Endothelial cell of umbilical vein (primary cell): ENCODE data around the gene ADAMTS17. TPM values are rescaled to one million over a fixed set of nuclear protein-coding genes. Genes with fewer than 3 reads are reported as not detected.

Experiments
- BruUV-seq: library from RNA; stranded (reverse); fragments of 400-500 nt; replicated peaks from 2 replicates; lab custom pipeline; 2021; lab: Mats Ljungman, UMichigan
- CTCF ChIA-PET: fragments of 300-600, 350-600 bp; sonication (Branson Sonifier 250); formaldehyde crosslinking; loops from one replicate; lab custom pipeline; 2021; ENCODE audit warnings: antibody characterized with exemption, inconsistent platforms; lab: Charles Lee
- POLR2A ChIA-PET: fragments of 300-600, 350-600 bp; sonication (Branson Sonifier 250); formaldehyde crosslinking; loops from one replicate; lab custom pipeline; 2021; ENCODE audit warnings: antibody characterized with exemption, inconsistent platforms; lab: Charles Lee
- DNase-seq: peaks from one replicate; pipeline ENCODE4 v3.0.0-alpha.2; 2011; ENCODE audit warnings: low read depth, low spot score
- FAIRE-seq: peaks from 2 replicates; lab custom pipeline; 2011; peaks lifted over from hg19 to GRCh38; lab: Jason Lieb, UNC
- H2AFZ ChIP-seq: 2 replicates; pipeline ENCODE4 v1.6.0; 2012; ENCODE audit warnings: low read depth, low read length, control low read depth, inconsistent platforms
- H3K27ac ChIP-seq: 2 replicates; pipeline ENCODE4 v1.5.1; 2011; ENCODE audit warnings: low read depth, mild to moderate bottlenecking, control low read depth, low read length, moderate library complexity; ENCODE audit not compliant: insufficient read depth
- H3K27me3 ChIP-seq, 2 experiments: 2 replicates each; pipeline versions ENCODE4 v1.6.0 to v1.6.1; 2011; ENCODE audit warnings: low read length in 2 of 2, mixed read lengths in 1 of 2; ENCODE audit not compliant: control insufficient read depth in 2 of 2, insufficient read depth in 2 of 2
- H3K36me3 ChIP-seq, 2 experiments: 2 replicates in 1 of 2; 3 replicates in 1 of 2; pipeline ENCODE4 v1.5.1; 2011; ENCODE audit warnings: low read length in 2 of 2, mild to moderate bottlenecking in 1 of 2, moderate library complexity in 1 of 2; ENCODE audit not compliant: control insufficient read depth in 2 of 2, insufficient read depth in 2 of 2; ENCODE audit errors: extremely low read depth in 1 of 2
- H3K4me1 ChIP-seq: 3 replicates; pipeline ENCODE4 v1.5.1; 2011; ENCODE audit warnings: mild to moderate bottlenecking, low read length; ENCODE audit not compliant: control insufficient read depth, insufficient read depth; ENCODE audit errors: extremely low read depth
- H3K4me2 ChIP-seq: 2 replicates; pipeline ENCODE4 v1.6.1; 2011; ENCODE audit warnings: low read length, control low read depth, mixed read lengths; ENCODE audit not compliant: insufficient read depth
- H3K4me3 ChIP-seq, 3 experiments: fragments of 200-600 bp in 1 of 3; sonication (generic), shearing (Covaris generic) in 1 of 3; replicated peaks in 1 of 3; 2 replicates each; pipeline ENCODE4 v1.5.1; 2011 to 2016; ENCODE audit warnings: control low read depth in 3 of 3, low read length in 3 of 3, mild to moderate bottlenecking in 2 of 3, inconsistent platforms in 1 of 3, low read depth in 1 of 3, moderate library complexity in 1 of 3; ENCODE audit not compliant: insufficient read depth in 1 of 3
- H3K79me2 ChIP-seq: 2 replicates; pipeline ENCODE4 v1.6.0; 2012; ENCODE audit warnings: low read length, inconsistent platforms; ENCODE audit not compliant: control insufficient read depth, insufficient read depth
- H3K9ac ChIP-seq: replicated peaks from 2 replicates; pipeline ENCODE3; 2011; ENCODE audit warnings: low read length, control low read depth; ENCODE audit not compliant: insufficient read depth; ENCODE audit errors: extremely low read depth
- H3K9me1 ChIP-seq: replicated peaks from 3 replicates; pipeline ENCODE4 v1.6.0; 2011; ENCODE audit warnings: mild to moderate bottlenecking, low read length; ENCODE audit not compliant: control insufficient read depth, insufficient read depth; ENCODE audit errors: extremely low read depth
- H3K9me3 ChIP-seq: replicated peaks from 2 replicates; pipeline ENCODE4 v1.5.1; 2012; ENCODE audit warnings: low read length, inconsistent platforms; ENCODE audit not compliant: control insufficient read depth, insufficient read depth
- H4K20me1 ChIP-seq: replicated peaks from 2 replicates; pipeline ENCODE3; 2011; ENCODE audit warnings: mild to moderate bottlenecking, low read length; ENCODE audit not compliant: control insufficient read depth, insufficient read depth; ENCODE audit errors: extremely low read depth
- EZH2 ChIP-seq: IDR thresholded peaks from 2 replicates; pipeline ENCODE4 v1.6.1; 2012; ENCODE audit warnings: borderline replicate concordance, low read depth, mild to moderate bottlenecking, moderate library complexity, low read length, inconsistent platforms; ENCODE audit not compliant: severe bottlenecking
- FOS ChIP-seq: IDR thresholded peaks from 2 replicates; pipeline ENCODE4 v1.6.1; 2011; ENCODE audit warnings: mild to moderate bottlenecking, low read length, moderate library complexity, borderline replicate concordance; ENCODE audit not compliant: insufficient read depth
- GATA2 ChIP-seq: IDR thresholded peaks from 2 replicates; pipeline ENCODE4 v1.7.0; 2011; ENCODE audit warnings: low read depth, mild to moderate bottlenecking, moderate library complexity, mixed read lengths, low read length; ENCODE audit not compliant: insufficient read length, insufficient read depth
- JUN ChIP-seq: IDR thresholded peaks from 2 replicates; pipeline ENCODE4 v1.6.1; 2011; ENCODE audit warnings: borderline replicate concordance, low read depth; ENCODE audit not compliant: insufficient read length, insufficient read depth
- MYC ChIP-seq: IDR thresholded peaks from one replicate; pipeline ENCODE4 v1.6.1; 2011; ENCODE audit warnings: mild to moderate bottlenecking, low read depth, low read length
- POLR2A ChIP-seq: IDR thresholded peaks from 2 replicates; pipeline ENCODE4 v1.6.1; 2012; ENCODE audit warnings: low read depth, mild to moderate bottlenecking, control low read depth, low read length
- POLR2AphosphoS5 ChIP-seq: IDR thresholded peaks from 2 replicates; pipeline ENCODE4 v1.6.1; 2012; ENCODE audit warnings: low read depth, mild to moderate bottlenecking, control low read depth, low read length, moderate library complexity; ENCODE audit not compliant: insufficient read depth
- dilution Hi-C: fragments of 300-500 bp; cut with MboI; formaldehyde crosslinking; loops from one replicate; pipeline ENCODE4 v1.15.0; 2019; ENCODE audit warnings: low sequenced_read_pairs; ENCODE audit not compliant: extremely low pct_ligation_motif_present
- intact Hi-C: fragments of 100-400 bp; cut with micrococcal nuclease; formaldehyde crosslinking; loops from one replicate; pipeline ENCODE4 v1.10.0; 2022
- polyA plus RNA-seq, 4 experiments: library from polyadenylated mRNA; depleted of rRNA in 3 of 4; stranded (reverse) in 3 of 4; unstranded in 1 of 4; fragments of >200 nt; gene quantifications; 2 replicates each; pipeline versions ENCODE4 v1.2.1 to v1.2.3, GENCODE V29; 2011 to 2012; ENCODE audit warnings: missing spikeins in 1 of 4
- total RNA-seq: library from RNA; stranded (reverse); gene quantifications from 2 replicates; pipeline ENCODE4 v1.2.3, GENCODE V29; 2021
- TF ChIP-seq, protein P1 (sequence below), 2 donors: IDR thresholded peaks; 1 replicate in 1 of 2; 2 replicates in 1 of 2; pipeline ENCODE4 v1.5.1; 2011; ENCODE audit warnings: low read length in 2 of 2, mild to moderate bottlenecking in 2 of 2, moderate library complexity in 2 of 2, control low read depth in 1 of 2, inconsistent platforms in 1 of 2, low read depth in 1 of 2; ENCODE audit not compliant: insufficient read depth in 1 of 2; ENCODE audit errors: extremely low read depth in 1 of 2
- TF ChIP-seq, protein P2 (sequence below): IDR thresholded peaks from 2 replicates; pipeline ENCODE4 v1.6.1; 2011; ENCODE audit not compliant: insufficient read depth, insufficient read length

The ADAMTS17 gene
- total and polyA plus RNA-seq, 2 donors (not counting 3 experiments of a cell fraction or from before 2014, with no cell fraction given) = 0.12 TPM; not detected in 1

DNA sequence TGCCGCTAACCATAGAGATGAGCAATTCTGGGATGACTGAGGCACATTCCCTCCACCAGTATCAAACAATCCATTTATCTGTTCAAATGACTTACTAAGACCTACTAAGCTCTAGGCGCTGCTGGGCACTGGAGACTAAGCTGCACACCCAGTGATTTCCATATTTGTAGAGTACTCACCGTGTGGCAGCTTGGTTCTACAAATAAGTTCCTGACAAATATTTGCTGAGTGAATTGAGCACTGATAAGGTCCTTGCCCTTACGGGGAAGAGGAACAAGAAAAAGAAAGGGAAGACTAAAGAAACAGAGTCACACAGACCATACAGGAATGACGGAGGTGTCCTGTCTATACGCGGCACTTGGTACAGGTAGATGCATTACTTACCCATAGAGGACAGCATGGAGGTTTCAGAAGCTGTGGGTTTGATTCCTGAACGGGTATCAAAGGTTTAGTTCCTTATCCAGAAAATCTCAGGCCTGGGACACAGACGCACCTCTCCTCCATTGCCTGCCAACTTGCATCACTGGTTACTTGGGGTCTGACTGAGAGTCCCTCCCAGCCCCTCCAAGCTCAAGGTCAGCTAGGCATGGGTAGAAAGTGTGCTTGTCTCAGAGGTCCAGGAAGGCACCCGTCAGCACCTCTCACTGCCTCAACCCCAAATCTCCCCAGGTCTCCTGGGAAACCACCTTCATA is 310.0 kb downstream of the ADAMTS17 start:
- dilution Hi-C loops (no loop called here), intact Hi-C loops (no loop called here)
- POLR2A ChIA-PET = no interaction called here
- H3K4me1 ChIP-seq = no peaks in the 10 kb centered on the region
- no peaks in the 10 kb centered on the region for H3K79me2 ChIP-seq
- H4K20me1 ChIP-seq = no peaks in the 10 kb centered on the region
- H3K4me2 ChIP-seq = no peak overlapping the region
- H2AFZ ChIP-seq = no peak overlapping the region
- no peaks in the 10 kb centered on the region for H3K36me3 ChIP-seq
- no peak overlapping the region for H3K4me3 ChIP-seq
- CTCF ChIA-PET = no interaction called here
- BruUV-seq = no TSS peak
- TF ChIP-seq FOS (no peak), POLR2AphosphoS5 (no peak), EZH2 (no peak), MYC (no peak), GATA2 (no peak), POLR2A (no peak), JUN (no peak)
- TF ChIP-seq, protein P1, sequence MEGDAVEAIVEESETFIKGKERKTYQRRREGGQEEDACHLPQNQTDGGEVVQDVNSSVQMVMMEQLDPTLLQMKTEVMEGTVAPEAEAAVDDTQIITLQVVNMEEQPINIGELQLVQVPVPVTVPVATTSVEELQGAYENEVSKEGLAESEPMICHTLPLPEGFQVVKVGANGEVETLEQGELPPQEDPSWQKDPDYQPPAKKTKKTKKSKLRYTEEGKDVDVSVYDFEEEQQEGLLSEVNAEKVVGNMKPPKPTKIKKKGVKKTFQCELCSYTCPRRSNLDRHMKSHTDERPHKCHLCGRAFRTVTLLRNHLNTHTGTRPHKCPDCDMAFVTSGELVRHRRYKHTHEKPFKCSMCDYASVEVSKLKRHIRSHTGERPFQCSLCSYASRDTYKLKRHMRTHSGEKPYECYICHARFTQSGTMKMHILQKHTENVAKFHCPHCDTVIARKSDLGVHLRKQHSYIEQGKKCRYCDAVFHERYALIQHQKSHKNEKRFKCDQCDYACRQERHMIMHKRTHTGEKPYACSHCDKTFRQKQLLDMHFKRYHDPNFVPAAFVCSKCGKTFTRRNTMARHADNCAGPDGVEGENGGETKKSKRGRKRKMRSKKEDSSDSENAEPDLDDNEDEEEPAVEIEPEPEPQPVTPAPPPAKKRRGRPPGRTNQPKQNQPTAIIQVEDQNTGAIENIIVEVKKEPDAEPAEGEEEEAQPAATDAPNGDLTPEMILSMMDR (IDR thresholded peaks at IDR 0.05; ENCODE audit: extremely low read depth in 1 of 2, insufficient read depth in 1 of 2, low read depth in 1 of 2, low read length in 2 of 2) = no peak
- TF ChIP-seq, protein P2, sequence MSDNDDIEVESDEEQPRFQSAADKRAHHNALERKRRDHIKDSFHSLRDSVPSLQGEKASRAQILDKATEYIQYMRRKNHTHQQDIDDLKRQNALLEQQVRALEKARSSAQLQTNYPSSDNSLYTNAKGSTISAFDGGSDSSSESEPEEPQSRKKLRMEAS = no peak
- H3K9me3 ChIP-seq = no peaks in the 10 kb centered on the region
- H3K27me3 ChIP-seq = no peaks in the 10 kb centered on the region
- H3K27ac ChIP-seq = no peak overlapping the region
- DNase-seq = no peak
- no peak for FAIRE-seq
- H3K9ac ChIP-seq = no peak overlapping the region
- H3K9me1 ChIP-seq = no peaks in the 10 kb centered on the region
